D721Med (cell line): ENCODE measurements around the gene NKAIN2.

Experiments
- DNase-seq: peaks from one replicate; pipeline ENCODE4 v3.0.0; 2011; ENCODE audit warnings: low spot score; ENCODE audit not compliant: insufficient read length
- FAIRE-seq: peaks from 2 replicates; lab custom pipeline; 2011; peaks lifted over from hg19 to GRCh38; lab: Jason Lieb, UNC
- CTCF ChIP-seq: IDR thresholded peaks from 2 replicates; pipeline ENCODE4 v1.5.1; 2012; ENCODE audit warnings: mild to moderate bottlenecking, control low read depth; ENCODE audit not compliant: insufficient read depth; ENCODE audit errors: missing control alignments

NKAIN2 gene

GRCh38 chr6:124524491-124525200 lies 721.0 kb downstream of the NKAIN2 start:
- no peak for FAIRE-seq
- no peak for TF ChIP-seq CTCF
- no peak for DNase-seq

- DNase-seq (no peak), FAIRE-seq (no peak)
- no peak for TF ChIP-seq CTCF
These were observed 727.3 kb downstream of the NKAIN2 start for GRCh38 chr6:124530926-124531325.

GRCh38 chr6:124535299-124535698 lies 731.6 kb downstream of the NKAIN2 start:
- FAIRE-seq (no peak), DNase-seq (no peak)
- TF ChIP-seq CTCF: no peak

GRCh38 chr6:124535746-124536145 lies 732.1 kb downstream of the NKAIN2 start:
- DNase-seq (no peak), FAIRE-seq (no peak)
- TF ChIP-seq CTCF: no peak

GRCh38 chr6:124536157-124536841 lies 732.6 kb downstream of the NKAIN2 start:
- no peak for TF ChIP-seq CTCF
- no peak for DNase-seq
- no peak for FAIRE-seq

- DNase-seq (no peak), FAIRE-seq (no peak)
- TF ChIP-seq CTCF: no peak
These were observed 733.2 kb downstream of the NKAIN2 start for GRCh38 chr6:124536842-124537191.

GRCh38 chr6:124539096-124539495 lies 735.4 kb downstream of the NKAIN2 start:
- DNase-seq (no peak), FAIRE-seq (peak; percentile 11)
- no peak for TF ChIP-seq CTCF
